HEK293 (cell line): ENCODE results near the gene TBC1D9B.

ENCODE experiments used
- CTCF ChIA-PET: fragments of 350-600 bp; formaldehyde crosslinking; extraction: SDS; loops from one replicate; lab custom pipeline; 2021; ENCODE audit warnings: antibody characterized with exemption; lab: Yijun Ruan, JAX
- POLR2A ChIA-PET: fragments of 300-600 bp; formaldehyde crosslinking; extraction: SDS; loops from one replicate; lab custom pipeline; 2020; ENCODE audit warnings: antibody characterized with exemption, inconsistent platforms; lab: Yijun Ruan, JAX
- H3K27ac ChIP-seq: fragments of 200-500 bp; sonication (Bioruptor generic); 2 replicates; pipeline ENCODE4 v1.5.1; 2014; ENCODE audit warnings: low read depth, low read length, control low read depth, inconsistent platforms; ENCODE audit errors: extremely low read depth
- H3K36me3 ChIP-seq, 2 experiments: fragments of 200-500 bp in 1 of 2; sonication (Bioruptor generic) in 1 of 2; 1 replicate in 1 of 2; 2 replicates in 1 of 2; pipeline ENCODE4 v1.5.1; 2014 to 2017; ENCODE audit warnings: inconsistent platforms in 2 of 2, low read length in 2 of 2; ENCODE audit not compliant: control insufficient read depth in 2 of 2, insufficient read depth in 1 of 2
- H3K4me1 ChIP-seq: fragments of 200-500 bp; sonication (Bioruptor generic); 2 replicates; pipeline ENCODE4 v1.5.1; 2014; ENCODE audit warnings: mild to moderate bottlenecking, low read length, inconsistent platforms; ENCODE audit not compliant: control insufficient read depth, insufficient read depth
- H3K4me3 ChIP-seq: 2 replicates; pipeline ENCODE4 v1.5.1; 2011; ENCODE audit warnings: low read depth, mild to moderate bottlenecking, control low read depth, low read length, moderate library complexity
- H3K9me3 ChIP-seq: fragments of 200-500 bp; sonication (Bioruptor generic); 2 replicates; pipeline ENCODE4 v1.5.1; 2014; ENCODE audit warnings: low read depth, low read length, inconsistent platforms; ENCODE audit not compliant: control insufficient read depth, insufficient read depth
- KLF1 ChIP-seq: fragments of 450-650 bp; formaldehyde crosslinking; IDR thresholded peaks from 2 replicates; pipeline ENCODE4 v1.5.1; 2016; ENCODE audit warnings: missing biosample characterization, missing genetic modification characterization
- KLF10 ChIP-seq: fragments of 450-650 bp; IDR thresholded peaks from 2 replicates; pipeline ENCODE4 v1.5.1; 2018; ENCODE audit warnings: missing biosample characterization, mild to moderate bottlenecking, missing genetic modification characterization
- KLF16 ChIP-seq: fragments of 450-650 bp; formaldehyde crosslinking; IDR thresholded peaks from 2 replicates; pipeline ENCODE4 v1.5.1; 2017; ENCODE audit warnings: missing biosample characterization, missing genetic modification characterization
- KLF17 ChIP-seq: fragments of 450-650 bp; formaldehyde crosslinking; IDR thresholded peaks from 2 replicates; pipeline ENCODE4 v1.5.1; 2016; ENCODE audit warnings: missing biosample characterization, missing genetic modification characterization
- MYNN ChIP-seq: fragments of 450-650 bp; formaldehyde crosslinking; IDR thresholded peaks from 2 replicates; pipeline ENCODE4 v1.5.1; 2016; ENCODE audit warnings: missing biosample characterization, missing genetic modification characterization, borderline replicate concordance
- TRIM28 ChIP-seq: IDR thresholded peaks from 2 replicates; pipeline ENCODE4 v1.6.1; 2011; ENCODE audit warnings: low read length, control low read depth, borderline replicate concordance
- ZBTB10 ChIP-seq: fragments of 450-650 bp; formaldehyde crosslinking; IDR thresholded peaks from 2 replicates; pipeline ENCODE4 v1.5.1; 2016; ENCODE audit warnings: missing biosample characterization, missing genetic modification characterization
- ZNF10 ChIP-seq: fragments of 450-650 bp; formaldehyde crosslinking; IDR thresholded peaks from 2 replicates; pipeline ENCODE4 v1.5.1; 2017; ENCODE audit warnings: missing biosample characterization, missing genetic modification characterization
- ZNF132 ChIP-seq: fragments of 450-650 bp; formaldehyde crosslinking; IDR thresholded peaks from 2 replicates; pipeline ENCODE4 v1.5.1; 2017; ENCODE audit warnings: missing biosample characterization, missing genetic modification characterization, borderline replicate concordance
- ZNF138 ChIP-seq: fragments of 450-650 bp; formaldehyde crosslinking; IDR thresholded peaks from 2 replicates; pipeline ENCODE4 v1.5.1; 2016; ENCODE audit warnings: missing biosample characterization, missing genetic modification characterization, borderline replicate concordance
- ZNF175 ChIP-seq: fragments of 450-650 bp; formaldehyde crosslinking; IDR thresholded peaks from 2 replicates; pipeline ENCODE4 v1.5.1; 2016; ENCODE audit warnings: missing biosample characterization, missing genetic modification characterization
- ZNF362 ChIP-seq: fragments of 450-650 bp; formaldehyde crosslinking; IDR thresholded peaks from 2 replicates; pipeline ENCODE4 v1.5.1; 2016; ENCODE audit warnings: missing biosample characterization, missing genetic modification characterization
- ZNF404 ChIP-seq: fragments of 450-650 bp; formaldehyde crosslinking; IDR thresholded peaks from 2 replicates; pipeline ENCODE4 v1.5.1; 2017; ENCODE audit warnings: missing biosample characterization, missing genetic modification characterization
- ZNF423 ChIP-seq: fragments of 450-650 bp; formaldehyde crosslinking; IDR thresholded peaks from 2 replicates; pipeline ENCODE4 v1.5.1; 2016; ENCODE audit warnings: missing biosample characterization, missing genetic modification characterization
- ZNF513 ChIP-seq: fragments of 450-650 bp; IDR thresholded peaks from 2 replicates; pipeline ENCODE4 v1.5.1; 2018; ENCODE audit warnings: missing biosample characterization, missing genetic modification characterization
- ZNF585B ChIP-seq: fragments of 450-650 bp; formaldehyde crosslinking; IDR thresholded peaks from 2 replicates; pipeline ENCODE4 v1.5.1; 2016; ENCODE audit warnings: missing biosample characterization, missing genetic modification characterization
- ZNF600 ChIP-seq: fragments of 450-650 bp; formaldehyde crosslinking; IDR thresholded peaks from 2 replicates; pipeline ENCODE4 v1.5.1; 2016; ENCODE audit warnings: missing biosample characterization, missing genetic modification characterization
- ZNF623 ChIP-seq: fragments of 450-650 bp; formaldehyde crosslinking; IDR thresholded peaks from 2 replicates; pipeline ENCODE4 v1.5.1; 2016; ENCODE audit warnings: missing biosample characterization, missing genetic modification characterization
- ZNF624 ChIP-seq: fragments of 450-650 bp; formaldehyde crosslinking; IDR thresholded peaks from 2 replicates; pipeline ENCODE4 v1.5.1; 2017; ENCODE audit warnings: missing biosample characterization, missing genetic modification characterization
- ZNF692 ChIP-seq: fragments of 450-650 bp; formaldehyde crosslinking; IDR thresholded peaks from 2 replicates; pipeline ENCODE4 v1.5.1; 2016; ENCODE audit warnings: missing biosample characterization, missing genetic modification characterization

The TBC1D9B gene

GRCh38 chr5:179887095-179887494, 20.6 kb downstream of the TBC1D9B start:
- Histone ChIP-seq H3K4me1 (no peaks in the 10 kb centered on the region), H3K9me3 (no peaks in the 10 kb centered on the region; the same call in 1 of the 2 replicates), H3K36me3 (peaks cover 35 to 100% of the 10 kb centered on the region in 2 experiments), H3K27ac (no peak overlapping the region), H3K4me3 (no peak overlapping the region)
- CTCF ChIA-PET = interaction anchor here (0.6 kb wide), 1 partner anchor 91 kb away, joined by 3 read pairs; no protein-coding TSS in a partner anchor
- TF ChIP-seq KLF10 (tag by site-specific recombination) (no peak), ZNF10 (tag by site-specific recombination) (no peak), KLF1 (tag by site-specific recombination) (no peak), ZNF623 (tag by site-specific recombination) (no peak), ZNF585B (tag by site-specific recombination) (no peak)
- POLR2A ChIA-PET = no interaction called here

- Histone ChIP-seq H3K27ac (no peak overlapping the region), H3K4me3 (no peak overlapping the region), H3K9me3 (no peaks in the 10 kb centered on the region; the same call in 1 of the 2 replicates), H3K4me1 (no peaks in the 10 kb centered on the region), H3K36me3 (peaks cover 35 to 95% of the 10 kb centered on the region in 2 experiments)
- ChIA-PET POLR2A (no interaction called here), CTCF (interaction anchor here (0.6 to 0.7 kb wide), 3 partner anchors 92 to 1600 kb away, joined by 3 read pairs; no protein-coding TSS in a partner anchor)
- TF ChIP-seq MYNN (no peak), ZBTB10 (tag by site-specific recombination) (no peak), ZNF362 (tag by site-specific recombination) (no peak), KLF16 (tag by site-specific recombination) (no peak), ZNF692 (tag by site-specific recombination) (no peak), KLF17 (tag by site-specific recombination) (no peak), ZNF132 (no peak), ZNF423 (no peak)
Observed at GRCh38 chr5:179886190-179886911, 21.3 kb downstream of the TBC1D9B start.

- Histone ChIP-seq H3K4me1 (no peaks in the 10 kb centered on the region), H3K27ac (no peak overlapping the region), H3K9me3 (no peaks in the 10 kb centered on the region; the same call in 1 of the 2 replicates), H3K4me3 (no peak overlapping the region), H3K36me3 (peaks cover 35 to 95% of the 10 kb centered on the region in 2 experiments)
- POLR2A ChIA-PET = no interaction called here
- CTCF ChIA-PET = interaction anchor here (0.7 kb wide), 1 partner anchor 1599 kb away, joined by 3 read pairs; no protein-coding TSS in a partner anchor
- no peak for TF ChIP-seq ZNF404 (tag by site-specific recombination)
- TF ChIP-seq ZNF624 (tag by site-specific recombination) = no peak
- TF ChIP-seq ZNF513 = no peak
- TF ChIP-seq ZNF600 (tag by site-specific recombination) = no peak
- TF ChIP-seq ZNF175 (tag by site-specific recombination) = no peak
- TF ChIP-seq TRIM28 = no peak
- TF ChIP-seq ZNF138 (tag by site-specific recombination) = no peak
- no peak for TF ChIP-seq KLF17 (tag by site-specific recombination)
Observed at GRCh38 chr5:179885491-179886090, 22.1 kb downstream of the TBC1D9B start.
